NCI-H2107 treated with DMSO at 0.1 percent for 48 hours (cell line): ENCODE results near the gene CCL3.
"Not testable (repeated sequence)": the region's sequence is repeated elsewhere in the genome, so short reads cannot be mapped to it uniquely, and the experiment has no call there.

Source experiments
- DNase-seq: peaks from one replicate; lab custom pipeline; 2025; ENCODE audit not compliant: unreplicated experiment; lab: John Stamatoyannopoulos, UW

The CCL3 gene

DNA sequence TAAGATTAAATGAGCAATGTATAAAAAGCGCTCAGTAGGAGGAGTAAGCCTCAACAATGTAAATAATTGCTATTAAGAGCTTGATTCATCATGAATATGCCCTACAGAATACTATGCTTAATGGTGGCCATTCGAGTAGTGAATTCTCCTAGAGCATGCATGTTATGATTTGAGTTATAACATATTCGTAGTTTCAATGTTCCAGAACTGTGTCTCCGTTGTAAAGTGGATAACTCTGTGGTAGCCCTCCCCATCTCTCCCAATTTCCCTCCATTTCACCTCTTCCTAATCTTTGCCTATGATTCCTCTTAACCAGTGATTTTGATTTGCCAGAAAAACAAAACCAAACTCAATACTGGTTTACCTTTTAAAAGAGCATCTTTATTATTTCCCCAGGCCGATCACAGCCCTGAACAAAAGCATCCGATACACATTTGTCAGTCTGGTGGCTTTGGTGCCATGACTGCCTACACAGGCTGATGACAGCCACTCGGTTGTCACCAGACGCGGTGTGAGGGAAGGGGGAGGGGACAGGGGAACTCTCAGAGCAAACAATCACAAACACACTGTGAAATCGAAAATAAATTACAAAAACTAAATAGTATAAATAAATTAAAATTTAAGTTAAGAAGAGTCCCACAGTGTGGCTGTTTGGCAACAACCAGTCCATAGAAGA, 1.9 kb downstream of the CCL3 start:
- not testable (repeated sequence) for DNase-seq

DNA sequence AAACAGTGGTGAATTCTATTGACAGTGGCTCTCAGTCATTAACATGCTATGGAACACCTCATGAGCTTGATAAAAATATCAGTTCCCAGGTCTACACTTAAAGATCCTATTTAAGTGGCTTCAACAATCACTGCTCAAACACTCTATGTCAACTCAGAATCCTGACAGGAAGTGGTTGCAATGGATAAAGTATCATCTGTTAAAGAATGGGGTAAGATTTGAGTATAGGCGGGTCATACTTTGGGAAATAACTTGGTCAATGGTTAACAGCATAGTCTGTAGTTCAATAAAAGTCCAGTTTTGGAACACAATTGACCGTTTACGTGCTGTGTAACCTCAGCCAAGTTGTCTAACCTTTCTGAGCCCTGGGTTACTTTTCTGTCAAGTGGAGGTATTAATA, 2.5 kb downstream of the CCL3 start:
- DNase-seq, result not testable (repeated sequence)

DNA sequence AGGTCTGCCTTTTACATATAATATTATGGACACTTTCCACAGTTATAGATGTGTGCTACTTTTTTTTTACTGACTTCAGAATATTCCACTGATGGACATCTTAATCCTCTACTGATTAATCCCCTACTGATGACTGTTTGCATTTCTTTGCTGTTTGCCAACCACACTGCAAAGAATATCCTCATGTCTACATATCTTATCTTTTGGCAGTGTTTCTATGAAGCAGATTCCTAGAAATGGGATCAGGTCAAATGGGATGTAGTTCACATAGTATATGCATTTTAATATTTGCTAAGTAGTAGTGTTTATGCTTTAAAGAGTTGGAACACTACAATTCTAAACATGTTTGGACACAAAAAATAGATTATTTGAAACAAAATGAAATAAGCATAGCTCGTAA, 3.2 kb downstream of the CCL3 start:
- DNase-seq, result no peak

DNA sequence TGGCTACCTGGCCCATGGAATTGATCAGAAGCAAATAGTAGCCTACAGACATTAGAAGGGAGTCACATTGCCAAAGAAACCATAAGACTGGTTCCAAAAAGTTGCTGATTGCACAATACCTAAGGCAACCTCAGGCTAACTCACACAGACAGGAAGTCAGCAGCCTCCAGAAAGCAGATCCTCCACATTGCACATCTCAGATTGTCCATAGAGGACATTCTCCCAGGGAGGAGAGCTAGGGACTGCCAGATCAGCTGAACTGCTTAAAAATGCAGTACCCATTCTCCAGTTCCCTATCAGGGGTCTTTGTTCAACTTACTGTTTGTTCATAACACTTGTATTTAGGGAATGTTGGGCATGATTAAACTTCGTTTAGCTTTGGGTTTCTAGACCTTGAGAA, 4.2 kb downstream of the CCL3 start:
- DNase-seq, result no peak

DNA sequence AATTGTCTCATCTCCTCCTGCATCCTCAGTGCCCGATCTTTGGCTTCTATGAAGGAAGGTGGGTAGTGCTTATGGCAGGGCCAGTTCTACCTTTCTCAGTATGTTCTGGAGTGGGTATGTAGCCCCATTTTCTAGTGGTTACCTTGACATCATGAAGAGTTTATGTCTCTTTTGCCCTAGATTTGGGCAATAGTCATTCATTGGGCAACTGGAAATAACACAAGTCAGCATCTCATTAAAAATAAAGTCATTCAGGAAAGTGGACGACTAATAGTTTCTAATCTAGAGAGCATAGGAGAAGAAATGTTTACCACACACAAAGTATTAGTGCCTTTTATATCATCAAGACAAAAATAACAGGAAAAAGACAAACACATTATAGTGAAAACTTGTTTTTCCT, 6.3 kb downstream of the CCL3 start:
- DNase-seq, result not testable (repeated sequence)

DNA sequence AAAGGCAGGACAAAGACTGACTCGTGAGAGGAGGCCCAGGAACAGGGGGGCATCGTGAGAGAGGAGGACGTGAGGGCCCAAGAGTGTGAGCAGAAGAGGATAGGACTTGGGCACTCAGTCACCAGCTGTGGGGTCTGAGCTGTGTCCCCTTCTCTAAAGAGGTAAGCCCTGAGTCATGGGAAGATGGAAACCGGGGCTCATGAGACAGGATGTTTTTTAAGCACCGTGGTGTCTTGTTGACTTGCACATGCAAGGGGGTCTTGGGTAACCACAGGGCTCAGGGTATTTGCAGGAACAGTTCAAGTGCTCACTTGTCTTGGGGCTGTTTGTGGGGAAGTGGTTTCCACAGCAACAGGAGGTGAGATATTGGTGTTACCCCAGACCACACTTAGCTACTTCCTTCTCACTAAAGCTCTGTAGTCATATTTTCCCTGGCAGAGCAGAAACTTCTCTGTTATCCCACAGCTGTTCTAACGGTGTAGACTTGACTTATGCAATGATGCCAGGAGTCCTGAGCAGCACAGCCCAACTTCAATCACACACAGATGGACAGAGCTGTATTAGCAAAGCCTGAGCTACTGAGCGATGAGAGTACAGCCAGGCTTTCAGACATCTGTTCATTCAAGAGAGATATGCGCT, 7.3 kb downstream of the CCL3 start:
- DNase-seq, result not testable (repeated sequence)

DNA sequence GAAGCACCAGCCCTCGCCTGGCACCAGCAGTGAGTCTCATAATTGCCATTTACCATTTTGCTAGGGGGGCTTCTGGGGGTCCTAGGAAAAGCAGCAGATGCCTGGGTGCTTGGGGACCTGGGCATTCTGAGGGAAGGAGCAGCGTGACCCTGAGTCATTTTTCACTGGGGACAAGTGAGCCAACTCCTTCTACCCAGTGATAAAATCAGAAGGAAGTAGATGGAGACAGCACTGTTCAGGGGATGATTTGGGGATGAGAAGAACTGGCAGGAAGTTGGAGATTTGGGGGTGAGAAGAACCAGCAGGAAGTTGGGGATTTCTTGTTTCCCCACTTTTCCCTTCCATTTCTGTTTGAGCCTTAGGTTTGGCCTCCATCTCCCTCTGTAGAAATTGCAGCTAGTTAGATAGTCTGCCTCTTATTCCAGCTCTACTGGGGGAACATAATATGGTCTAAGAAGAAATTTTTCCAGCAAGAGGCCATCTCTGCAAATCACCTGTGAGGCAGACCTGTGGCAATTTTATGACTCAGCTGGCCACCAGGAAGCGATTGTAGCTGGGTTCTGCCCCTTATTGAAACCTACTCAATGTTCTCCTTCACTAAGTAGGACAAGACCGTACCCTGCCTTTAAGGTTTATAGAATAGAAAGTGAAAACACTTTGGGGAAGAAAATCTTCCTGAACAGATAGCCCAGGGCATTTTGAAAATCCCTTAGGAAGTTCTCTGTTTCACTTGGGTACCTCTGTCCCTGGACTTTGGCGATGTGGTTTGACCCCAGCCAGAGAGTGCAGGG, 8.1 kb downstream of the CCL3 start:
- DNase-seq, result not testable (repeated sequence)

DNA sequence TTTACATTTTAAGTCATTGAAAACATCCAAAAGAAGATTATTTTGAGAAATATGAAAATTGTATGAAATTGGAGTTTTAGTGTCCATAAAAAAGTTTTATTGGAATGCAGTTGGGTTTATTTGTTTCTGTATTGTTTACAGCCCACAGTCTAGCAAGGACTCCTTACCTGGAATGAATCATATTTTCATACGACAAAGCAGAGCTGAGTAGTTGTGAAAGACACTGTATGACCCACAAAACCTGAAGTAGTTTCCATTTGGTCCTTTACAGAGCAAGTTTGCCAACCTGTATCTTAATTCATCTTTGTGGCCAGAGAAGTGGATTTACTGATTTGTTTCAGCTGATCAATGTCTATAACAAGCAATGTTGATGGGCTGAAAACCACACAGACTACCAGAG, 15.6 kb downstream of the CCL3 start:
- no peak for DNase-seq

DNA sequence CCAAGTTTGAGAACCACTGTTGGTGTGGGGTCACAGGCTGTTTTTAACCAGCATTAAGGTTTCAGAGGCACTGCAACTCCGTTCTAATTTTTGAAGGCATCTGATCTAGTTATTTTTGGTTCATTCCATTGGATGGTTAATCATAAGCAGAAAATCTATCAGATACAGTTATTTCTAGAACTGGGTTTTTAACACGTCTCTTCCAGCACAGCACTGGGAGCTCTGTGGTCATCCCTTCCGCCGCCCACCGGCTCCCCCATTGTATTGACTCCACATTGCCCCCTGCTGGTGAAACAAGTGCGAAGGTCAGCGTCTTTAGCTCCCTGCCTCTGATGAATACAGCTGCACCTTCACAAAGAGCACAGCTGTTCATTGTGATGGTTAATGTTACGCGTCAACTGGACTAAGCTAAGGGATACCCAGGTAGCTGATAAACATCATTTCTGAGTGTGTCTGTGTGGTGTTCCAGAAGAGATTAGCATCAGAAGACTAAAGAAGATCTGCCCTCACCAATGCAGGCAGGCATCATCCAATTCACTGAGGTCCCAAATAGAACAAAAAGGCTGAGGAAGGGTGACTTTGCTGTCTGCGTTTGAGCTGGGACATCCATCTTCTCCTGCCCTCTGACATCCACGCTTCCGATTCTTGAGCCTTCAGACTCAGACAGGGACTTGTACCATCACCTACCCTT, 17.4 kb downstream of the CCL3 start:
- no peak for DNase-seq

DNA sequence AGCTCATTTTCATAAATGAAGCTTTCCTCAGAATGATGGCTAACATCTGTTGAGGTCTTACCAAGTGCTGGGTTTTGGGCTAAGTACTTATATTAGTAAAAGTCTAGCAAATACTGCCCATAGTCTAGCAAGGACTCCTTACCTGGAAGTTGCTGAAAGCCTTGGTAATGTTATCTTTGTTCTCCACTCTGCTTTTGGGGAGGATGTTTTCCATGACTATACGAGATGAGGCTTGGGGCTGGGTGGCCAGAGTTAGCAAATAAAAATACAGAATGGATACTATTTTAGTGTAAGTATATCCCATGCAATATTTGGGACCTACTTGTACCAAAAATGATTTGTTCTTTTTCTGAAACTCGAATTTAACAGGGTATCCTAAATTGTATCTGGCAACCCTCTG, 18.2 kb downstream of the CCL3 start:
- no peak for DNase-seq

DNA sequence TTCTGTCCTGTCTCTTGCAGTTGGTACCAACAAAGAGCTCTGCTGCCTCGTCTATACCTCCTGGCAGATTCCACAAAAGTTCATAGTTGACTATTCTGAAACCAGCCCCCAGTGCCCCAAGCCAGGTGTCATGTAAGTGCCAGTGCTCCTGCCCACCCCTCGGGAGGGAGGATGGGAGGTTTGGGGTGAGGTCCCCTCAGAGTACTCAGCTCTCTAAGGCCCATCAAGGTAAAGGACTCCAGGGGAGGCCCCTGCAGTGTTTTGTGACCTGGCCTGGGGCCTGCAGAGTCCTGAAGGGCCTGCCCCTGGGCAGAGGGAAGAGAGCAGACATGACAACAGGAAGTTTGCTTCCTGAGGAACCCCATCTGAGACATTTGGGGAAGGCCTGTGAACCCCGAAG, 19.5 kb downstream of the CCL3 start:
- no peak for DNase-seq

DNA sequence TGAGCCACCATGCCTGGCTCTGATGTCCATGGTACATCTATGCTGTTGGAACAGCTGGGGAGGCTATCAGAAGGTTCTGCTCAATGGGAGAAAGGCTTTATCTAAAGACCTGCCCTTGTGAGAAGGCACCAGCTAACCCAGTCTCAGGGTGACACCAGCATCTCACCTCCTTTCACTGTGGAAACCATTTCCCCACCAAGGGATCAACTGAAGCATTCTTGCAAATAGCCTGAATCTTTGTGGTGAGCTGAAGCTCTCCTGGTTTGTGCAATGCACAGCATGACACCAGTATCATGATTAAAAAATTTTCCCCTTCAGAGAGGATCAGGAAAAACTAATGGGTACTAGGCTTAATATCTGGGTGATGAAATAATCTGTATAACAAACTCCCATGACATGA, 20.8 kb downstream of the CCL3 start:
- no peak for DNase-seq

DNA sequence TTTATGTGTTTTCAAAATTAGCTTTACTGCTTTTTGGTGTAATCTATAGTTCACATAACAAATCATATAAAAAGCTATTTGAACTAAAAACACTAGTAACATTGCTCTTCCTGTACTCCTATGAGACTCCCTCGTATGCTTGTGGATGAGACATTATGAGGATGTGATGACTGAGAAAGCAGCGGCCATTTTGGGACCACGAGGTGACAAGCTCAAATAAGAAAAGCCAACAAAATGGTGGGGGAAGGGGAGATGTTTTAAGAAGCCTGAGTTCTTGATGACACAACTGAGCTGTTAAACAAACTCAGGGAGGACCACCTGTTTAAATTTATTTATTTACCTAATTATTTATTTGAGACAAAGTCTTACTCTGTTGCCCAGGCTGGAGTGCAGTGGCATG, 21.4 kb downstream of the CCL3 start:
- no peak for DNase-seq

DNA sequence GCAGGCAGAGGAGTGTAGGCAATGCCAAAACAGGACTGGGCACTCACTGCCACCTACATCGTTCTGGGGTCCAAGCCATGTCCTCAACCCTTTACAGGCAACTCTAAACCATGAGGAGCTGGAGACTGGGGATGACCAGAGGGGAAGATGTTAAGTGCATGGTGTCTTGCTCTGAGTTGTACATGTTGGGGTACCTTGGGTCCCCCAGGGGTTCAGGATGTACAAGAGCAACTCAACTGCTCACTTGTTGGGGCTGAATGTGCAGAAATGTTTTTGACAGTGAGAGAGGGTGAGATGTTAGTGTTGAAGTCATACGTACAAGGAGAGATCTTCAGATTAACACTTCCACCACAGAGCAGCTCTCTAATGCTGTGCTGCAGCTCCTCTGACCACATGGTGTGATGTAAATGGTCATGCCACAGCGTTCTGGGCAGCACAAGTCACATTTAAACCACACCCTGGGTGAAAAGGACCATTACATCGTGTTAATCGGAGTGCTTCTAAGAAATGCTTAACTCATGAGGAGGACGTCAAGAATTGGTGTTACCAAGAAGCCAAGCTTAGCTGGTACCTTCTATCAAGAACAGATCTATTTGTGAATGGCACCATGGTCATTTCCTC, 23.5 kb downstream of the CCL3 start:
- DNase-seq, result no peak

DNA sequence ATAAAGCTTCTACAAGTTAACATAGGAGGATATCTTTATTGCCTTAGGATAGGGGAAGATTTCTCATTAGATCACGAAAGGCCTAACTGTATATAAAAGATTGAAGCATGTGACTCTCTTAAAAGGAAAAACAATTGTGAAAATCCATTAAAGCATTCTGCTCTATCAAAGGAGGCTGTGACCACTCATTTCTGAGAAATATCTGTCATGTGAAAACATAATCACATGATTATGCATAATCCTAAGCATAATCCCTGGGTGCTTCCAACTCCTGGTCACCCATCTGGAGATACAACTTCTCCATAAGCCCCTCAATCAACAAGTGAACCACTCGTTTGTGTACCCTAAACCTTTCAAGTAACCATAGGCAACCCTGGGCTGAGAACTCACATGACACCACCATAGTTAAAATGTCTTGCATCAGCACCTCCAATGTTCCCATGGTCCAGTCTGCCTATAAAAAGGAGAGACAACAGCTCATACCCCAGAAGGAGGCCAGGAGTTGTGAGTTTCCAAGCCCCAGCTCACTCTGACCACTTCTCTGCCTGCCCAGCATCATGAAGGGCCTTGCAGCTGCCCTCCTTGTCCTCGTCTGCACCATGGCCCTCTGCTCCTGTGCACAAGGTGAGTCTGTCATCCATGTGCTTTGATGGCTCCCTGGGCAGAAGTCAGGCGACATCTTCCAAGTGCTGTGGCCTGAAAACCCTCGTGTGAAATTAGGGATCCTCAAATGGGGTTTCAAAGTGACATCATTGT, 26.0 kb downstream of the CCL3 start, which contains the start of gene CCL18:
Gene CCL18 (plus strand): TSS at position 487 of the 756 bp plus-strand sequence. CDS start 71 bp downstream, at position 558.
- DNase-seq, result no peak

DNA sequence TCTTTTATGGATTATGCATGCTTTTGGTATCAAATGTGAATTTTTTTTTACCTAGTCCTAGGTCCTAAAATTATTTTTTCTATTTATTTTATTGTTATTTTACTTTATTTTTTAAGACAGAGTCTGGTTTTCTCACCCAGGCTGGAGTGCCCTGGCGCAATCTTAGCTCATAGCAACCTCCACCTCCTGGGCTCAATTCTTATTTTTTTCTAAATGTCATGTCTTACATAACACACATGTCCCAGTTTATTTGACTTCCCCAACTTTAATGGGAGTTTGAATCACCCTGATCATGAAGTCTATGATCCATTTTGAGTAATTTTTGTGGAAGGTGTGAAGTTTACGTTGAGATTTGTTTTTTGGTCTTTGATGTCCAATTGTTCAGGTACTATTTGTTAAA, 29.1 kb downstream of the CCL3 start:
- no peak for DNase-seq

DNA sequence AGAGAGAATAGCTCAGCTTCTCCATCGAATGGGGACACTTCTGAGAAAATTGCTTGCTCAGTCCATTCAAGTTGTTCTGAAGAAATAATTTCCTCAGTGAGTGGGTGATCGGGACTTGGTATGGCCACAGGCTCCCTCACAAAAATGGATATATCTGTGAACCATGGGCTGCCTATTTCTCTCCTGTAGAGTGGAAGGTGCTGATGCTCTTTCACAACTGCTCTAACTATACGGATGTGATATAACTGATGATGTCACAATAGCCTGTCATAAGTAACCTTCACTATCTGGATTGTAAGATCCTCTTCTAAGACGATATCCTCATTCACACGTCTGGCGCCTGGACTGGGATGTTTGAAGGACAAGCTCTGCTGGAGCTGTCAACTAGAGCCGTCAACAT, 30.5 kb downstream of the CCL3 start:
- DNase-seq, result no peak

DNA sequence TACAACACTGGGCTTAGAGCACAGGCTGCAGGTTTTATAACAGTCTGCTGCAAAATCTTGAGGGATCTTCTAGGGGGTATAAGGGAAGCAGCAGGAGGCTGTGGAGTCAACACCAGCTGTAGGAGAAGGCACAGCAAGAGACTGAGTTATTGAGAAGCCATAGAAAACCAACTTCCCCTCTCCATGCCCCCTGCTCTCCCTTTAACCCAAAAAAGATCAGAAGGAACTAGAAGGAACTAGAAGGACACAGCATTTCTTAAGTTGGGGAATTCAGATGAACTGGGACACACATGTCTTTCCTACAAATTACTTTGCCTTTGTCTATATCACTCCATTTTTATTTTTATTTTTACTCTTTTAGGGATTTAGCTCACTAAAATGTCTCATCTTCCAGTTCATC, 32.0 kb downstream of the CCL3 start:
- DNase-seq, result no peak

DNA sequence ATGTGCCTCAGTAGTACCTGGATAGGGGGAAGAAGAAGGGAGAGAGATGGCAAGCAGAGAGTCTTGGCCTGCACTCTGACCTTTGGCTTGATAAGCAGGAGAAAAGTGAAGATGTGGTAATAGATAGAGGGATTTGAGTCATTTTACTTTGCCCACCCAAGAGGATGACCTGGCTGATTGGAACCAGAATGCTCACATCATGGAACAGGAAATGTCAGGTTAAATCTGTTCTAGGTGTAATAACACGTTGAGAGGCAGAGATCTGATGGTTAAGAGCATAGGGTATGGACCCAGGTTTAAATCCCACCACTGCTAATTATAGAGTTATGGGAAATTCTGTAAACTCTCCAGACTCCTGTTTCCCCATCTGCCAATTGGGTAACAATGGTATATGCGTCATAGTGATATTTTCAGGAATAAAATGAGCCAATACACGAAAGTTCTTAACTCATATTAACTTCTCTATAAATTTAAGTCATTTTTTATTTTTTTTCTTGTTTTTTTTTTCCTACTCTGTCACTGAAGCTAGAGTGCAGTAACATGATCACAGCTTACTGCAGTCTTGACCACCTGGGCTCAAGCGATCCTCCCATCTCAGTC, 33.9 kb downstream of the CCL3 start:
- no peak for DNase-seq

DNA sequence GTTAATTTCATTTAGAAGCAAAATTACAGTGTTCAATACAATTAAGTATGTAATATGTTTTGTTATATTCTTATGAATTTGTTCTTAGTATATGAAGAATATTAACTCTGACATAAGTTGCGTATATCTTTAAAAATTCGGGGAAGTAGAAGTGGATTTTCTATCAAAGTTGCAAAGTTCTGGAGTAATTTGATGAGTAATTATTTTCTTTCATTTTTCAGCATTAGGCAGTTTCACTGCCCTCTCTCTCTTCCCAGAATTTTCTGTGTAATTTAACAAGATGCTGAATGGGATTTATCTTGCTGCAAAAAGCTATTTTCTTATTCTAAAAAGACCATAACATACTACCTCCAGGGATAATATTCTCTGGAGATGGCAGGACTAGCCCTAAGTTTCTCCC, 34.8 kb downstream of the CCL3 start:
- no peak for DNase-seq
